Hippocampal formation (tissue), 2 donors: Measurements from ENCODE around the gene PSAT1.

Experiments used
- DNase-seq, 2 donors: peaks; one replicate each; lab custom pipeline; 2025; lab: John Stamatoyannopoulos, UW

Gene PSAT1

GRCh38 chr9:78292716-78293497 is 4.0 kb upstream of the PSAT1 start:
- DNase-seq: no peak

- no peak for DNase-seq
Measured at GRCh38 chr9:78294290-78295176, 2.4 kb upstream of the PSAT1 start.

GRCh38 chr9:78295177-78295575 is 1.7 kb upstream of the PSAT1 start:
- DNase-seq: no peak

- DNase-seq: no peak
Measured at GRCh38 chr9:78295731-78296130, 1.2 kb upstream of the PSAT1 start.

- DNase-seq: peak; percentile 35 to 45
Measured at GRCh38 chr9:78296201-78296892, 578 bp upstream of the PSAT1 start.

GRCh38 chr9:78297672-78297961 is 692 bp downstream of the PSAT1 start:
- peak in 1 of 2 donors; percentile 64 for DNase-seq

- DNase-seq: peak; percentile 58 to 76
Measured at GRCh38 chr9:78298046-78298765, 1.3 kb downstream of the PSAT1 start.

GRCh38 chr9:78300209-78300608 is 3.3 kb downstream of the PSAT1 start:
- no peak for DNase-seq

- DNase-seq: no peak
Measured at GRCh38 chr9:78301466-78301865, 4.5 kb downstream of the PSAT1 start.

GRCh38 chr9:78303377-78304062 is 6.6 kb downstream of the PSAT1 start:
- no peak for DNase-seq

- no peak for DNase-seq
Measured at GRCh38 chr9:78304357-78304756, 7.4 kb downstream of the PSAT1 start.

- no peak for DNase-seq
Measured at GRCh38 chr9:78306222-78307076, 9.5 kb downstream of the PSAT1 start.

GRCh38 chr9:78307360-78307759 is 10.4 kb downstream of the PSAT1 start:
- DNase-seq: no peak

GRCh38 chr9:78309066-78309465 is 12.1 kb downstream of the PSAT1 start:
- no peak for DNase-seq

GRCh38 chr9:78311075-78311474 is 14.2 kb downstream of the PSAT1 start:
- no peak for DNase-seq

GRCh38 chr9:78311886-78312524 is 15.1 kb downstream of the PSAT1 start:
- peak in 1 of 2 donors; percentile 35 for DNase-seq

GRCh38 chr9:78314550-78314949 is 17.6 kb downstream of the PSAT1 start:
- no peak for DNase-seq

- DNase-seq: no peak
Measured at GRCh38 chr9:78314953-78315870, 18.3 kb downstream of the PSAT1 start.
